Measurements from ENCODE around the gene LRPAP1.
"Not testable (repeated sequence)": the region's sequence is repeated elsewhere in the genome, so short reads cannot be mapped to it uniquely, and the experiment has no call there.

Gene LRPAP1

DNA sequence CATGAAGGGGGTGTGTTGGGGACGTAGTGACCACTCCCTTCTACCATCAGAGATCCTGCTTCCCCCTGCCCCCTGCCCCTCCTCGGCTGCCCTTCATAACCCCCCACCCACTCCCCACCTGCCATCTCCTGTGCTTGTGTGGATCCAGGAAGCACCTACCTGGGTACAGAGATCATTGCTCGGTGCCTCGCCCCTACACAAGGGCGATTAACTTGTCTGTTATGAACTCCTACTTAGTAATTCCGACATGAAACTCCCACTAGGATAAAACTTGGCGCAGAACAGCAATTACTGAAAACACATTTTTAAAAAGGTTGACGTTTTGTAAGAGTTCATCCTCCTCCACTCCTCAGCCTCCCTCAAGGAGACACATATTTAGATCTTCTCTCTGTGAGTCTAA is 11.2 kb upstream of the LRPAP1 start:
- not testable (repeated sequence) for H3K9ac ChIP-seq, H3K36me3 ChIP-seq, H3K4me1 ChIP-seq, H3K27ac ChIP-seq, H3K4me2 ChIP-seq, H3K4me3 ChIP-seq, H3K27me3 ChIP-seq, H4K20me1 ChIP-seq
- peaks cover 4 to 10% (median 7%) of the 10 kb centered on the region in 11 experiments; a peak in 15 of 22 replicates for H3K9me3 ChIP-seq (replicated peaks in 1 of 11)

DNA sequence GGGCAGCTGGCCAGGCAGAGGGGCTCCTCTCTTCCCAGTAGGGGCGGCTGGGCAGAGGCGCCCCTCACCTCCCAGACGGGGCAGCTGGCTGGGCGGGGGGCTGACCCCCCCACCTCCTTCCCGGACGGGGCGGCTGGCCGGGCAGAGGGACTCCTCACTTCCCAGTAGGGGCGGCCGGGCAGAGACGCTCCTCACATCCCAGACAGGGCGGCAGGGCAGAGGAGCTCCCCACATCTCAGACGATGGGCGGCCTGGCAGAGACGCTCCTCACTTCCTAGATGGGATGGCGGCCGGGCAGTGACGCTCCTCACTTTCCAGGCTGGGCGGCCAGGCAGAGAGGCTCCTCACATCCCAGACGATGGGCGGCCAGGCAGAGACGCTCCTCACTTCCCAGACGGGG is 6.7 kb upstream of the LRPAP1 start:
- not testable (repeated sequence) for H3K36me3 ChIP-seq, H3K4me1 ChIP-seq, H3K4me3 ChIP-seq, H3K27ac ChIP-seq, H3K27me3 ChIP-seq, H4K20me1 ChIP-seq, H3K9ac ChIP-seq, H3K4me2 ChIP-seq
- peaks cover 7 to 18% (median 14%) of the 10 kb centered on the region in 11 experiments; a peak in 16 of 22 replicates for H3K9me3 ChIP-seq (replicated peaks in 1 of 11)

DNA sequence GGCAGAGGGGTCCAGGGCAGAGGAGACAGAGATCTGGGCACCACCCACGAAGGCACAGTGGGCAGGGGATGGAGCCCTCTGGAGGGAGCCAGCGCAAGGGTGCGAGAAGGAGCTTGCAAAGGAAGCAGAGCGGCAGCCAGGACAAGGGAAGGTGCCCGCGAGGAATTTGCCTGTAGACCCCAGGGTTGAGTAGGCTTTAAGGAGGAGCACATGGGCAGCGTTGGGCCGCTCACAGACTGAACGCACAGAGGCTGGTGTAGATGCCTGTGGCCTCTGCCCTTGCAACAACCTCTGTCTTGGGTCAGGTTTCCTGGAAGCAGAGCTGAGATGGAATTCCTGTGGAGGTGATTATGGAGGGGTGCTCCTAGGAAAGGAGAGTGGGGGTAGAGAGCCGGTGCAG is 3.6 kb upstream of the LRPAP1 start:
- H3K36me3 ChIP-seq, H3K9ac ChIP-seq, H3K27me3 ChIP-seq, H3K27ac ChIP-seq, H3K4me3 ChIP-seq, H3K4me2 ChIP-seq: not testable (repeated sequence)
- H4K20me1 ChIP-seq: peaks cover 7 to 14% (median 11%) of the 10 kb centered on the region in 11 experiments; a peak in 20 of 22 replicates
- H3K9me3 ChIP-seq (replicated peaks in 1 of 11): peaks cover 7 to 18% (median 14%) of the 10 kb centered on the region in 11 experiments; a peak in 16 of 22 replicates
- peaks cover 12 to 16% (median 15%) of the 10 kb centered on the region in 10 experiments for H3K4me1 ChIP-seq

DNA sequence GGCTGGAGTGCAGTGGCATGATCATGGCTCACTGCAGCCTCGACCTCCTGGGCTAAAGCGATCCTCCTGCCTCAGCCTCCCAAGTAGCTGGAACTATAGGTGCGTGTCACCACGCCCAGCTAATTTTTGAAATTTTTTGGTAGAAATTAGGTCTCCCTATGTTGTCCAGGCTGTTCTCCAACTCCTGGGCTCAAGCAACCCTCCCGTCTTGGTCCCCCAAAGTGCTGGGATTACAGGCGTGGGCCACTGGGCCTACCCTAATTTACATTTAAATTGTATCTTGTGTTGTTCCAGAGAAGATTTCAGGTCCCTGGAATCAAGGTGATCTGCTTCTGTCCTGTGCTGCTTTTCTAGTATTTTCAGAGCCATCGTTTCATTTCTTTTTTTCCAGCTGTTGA is 1.2 kb upstream of the LRPAP1 start:
- H3K4me1 ChIP-seq: peaks cover 36 to 40% (median 39%) of the 10 kb centered on the region in 10 experiments
- H3K27me3 ChIP-seq: peaks cover 0 to 8% (median 0%) of the 10 kb centered on the region in 11 experiments; a peak in 6 of 22 replicates
- no peak overlapping the region for H3K4me2 ChIP-seq
- no peak overlapping the region for H3K27ac ChIP-seq
- H3K4me3 ChIP-seq: no peak overlapping the region
- H3K9ac ChIP-seq: no peak overlapping the region
- no peak for TF ChIP-seq Cebpa-rat (IDR thresholded peaks at IDR 0.05)
- H4K20me1 ChIP-seq: peaks cover 23 to 38% (median 34%) of the 10 kb centered on the region in 11 experiments
- peaks cover 2 to 9% (median 5%) of the 10 kb centered on the region in 11 experiments; a peak in 15 of 22 replicates for H3K9me3 ChIP-seq (replicated peaks in 1 of 11)
- H3K36me3 ChIP-seq: peaks cover 4 to 16% (median 6%) of the 10 kb centered on the region in 11 experiments; a peak in 19 of 22 replicates

- H3K9ac ChIP-seq: peak overlapping the region in 10 of 11 experiments; percentile 31 to 91 (median 88); a peak in 17 of 22 replicates
Measured at GRCh38 chr4:3532751-3533422, 665 bp upstream of the LRPAP1 start.

GRCh38 chr4:3531318-3531878 is 824 bp downstream of the LRPAP1 start:
- Histone ChIP-seq H3K36me3 (peaks cover 7 to 36% (median 17%) of the 10 kb centered on the region in 11 experiments; a peak in 19 of 22 replicates), H3K4me2 (peak overlapping the region; percentile 91 to 100 (median 99)), H4K20me1 (peaks cover 43 to 58% (median 55%) of the 10 kb centered on the region in 11 experiments), H3K4me1 (peaks cover 57 to 61% (median 59%) of the 10 kb centered on the region in 10 experiments), H3K27ac (peak overlapping the region; percentile 63 to 91 (median 81); a peak in 21 of 22 replicates), H3K27me3 (peaks cover 0 to 8% (median 0%) of the 10 kb centered on the region in 11 experiments; a peak in 6 of 22 replicates), H3K9ac (peak overlapping the region; percentile 81 to 92 (median 90)), H3K9me3 (replicated peaks in 1 of 11) (no peaks in the 10 kb centered on the region), H3K4me3 (peak overlapping the region; percentile 74 to 96 (median 84))
- TF ChIP-seq Cebpa-rat (IDR thresholded peaks at IDR 0.05): no peak

More at GRCh38 chr4:3532751-3533422, 665 bp upstream of the LRPAP1 start:
- H3K36me3 ChIP-seq: peaks cover 7 to 21% (median 10%) of the 10 kb centered on the region in 11 experiments; a peak in 19 of 22 replicates
- peaks cover 42 to 46% (median 44%) of the 10 kb centered on the region in 10 experiments for H3K4me1 ChIP-seq
- peak overlapping the region in 1 of 11 experiments; percentile 12; a peak in 1 of 22 replicates for H3K27ac ChIP-seq
- H3K4me2 ChIP-seq: peak overlapping the region; percentile 75 to 100 (median 97)
- peaks cover 0 to 8% (median 0%) of the 10 kb centered on the region in 11 experiments; a peak in 6 of 22 replicates for H3K27me3 ChIP-seq
- no peak for TF ChIP-seq Cebpa-rat (IDR thresholded peaks at IDR 0.05)
- peaks cover 0 to 4% (median 0%) of the 10 kb centered on the region in 11 experiments; a peak in 3 of 22 replicates for H3K9me3 ChIP-seq (replicated peaks in 1 of 11)
- peaks cover 28 to 43% (median 40%) of the 10 kb centered on the region in 11 experiments for H4K20me1 ChIP-seq
- H3K4me3 ChIP-seq: peak overlapping the region; percentile 74 to 96 (median 84)

DNA sequence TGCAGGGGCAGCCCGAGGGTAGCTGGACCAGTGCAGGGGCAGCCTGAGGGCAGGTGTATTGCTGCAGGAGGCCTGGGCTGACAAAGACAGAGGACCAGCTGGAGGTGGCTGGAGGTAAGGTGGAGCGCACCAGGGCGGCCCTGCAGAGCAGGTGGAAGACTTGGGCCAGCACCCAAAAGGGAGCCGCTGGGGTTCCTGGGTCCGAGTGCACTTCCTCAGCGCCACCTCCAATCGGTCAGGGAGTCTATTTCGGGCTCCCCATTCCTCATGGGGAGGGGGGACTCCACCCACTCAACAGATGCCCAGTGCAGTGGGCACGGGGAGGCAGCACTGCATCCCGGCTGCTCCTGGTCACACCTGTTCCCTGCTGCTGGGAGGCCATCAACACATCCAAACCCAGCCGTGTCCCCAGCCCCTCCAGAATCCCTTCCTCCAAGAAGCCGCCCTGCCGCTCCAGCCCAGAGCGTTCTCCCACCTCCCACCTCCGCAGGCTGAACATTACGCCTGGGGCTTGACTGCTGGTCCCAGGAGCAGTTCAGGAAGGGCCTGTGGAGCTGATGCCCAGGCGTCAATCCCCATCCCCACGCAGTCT is 1.5 kb downstream of the LRPAP1 start:
- H3K9ac ChIP-seq: peak overlapping the region; percentile 81 to 92 (median 90); a peak in 21 of 22 replicates
- H4K20me1 ChIP-seq: peaks cover 49 to 64% (median 61%) of the 10 kb centered on the region in 11 experiments
- H3K4me3 ChIP-seq: peak overlapping the region; percentile 74 to 96 (median 84)
- H3K4me2 ChIP-seq: peak overlapping the region; percentile 91 to 100 (median 99)
- peaks cover 7 to 43% (median 22%) of the 10 kb centered on the region in 11 experiments; a peak in 19 of 22 replicates for H3K36me3 ChIP-seq
- H3K9me3 ChIP-seq (replicated peaks in 1 of 11): no peaks in the 10 kb centered on the region
- TF ChIP-seq Cebpa-rat (IDR thresholded peaks at IDR 0.05): no peak
- peaks cover 57 to 67% (median 65%) of the 10 kb centered on the region in 10 experiments for H3K4me1 ChIP-seq
- H3K27me3 ChIP-seq: peaks cover 0 to 8% (median 0%) of the 10 kb centered on the region in 11 experiments; a peak in 6 of 22 replicates
- H3K27ac ChIP-seq: peak overlapping the region in 9 of 11 experiments; percentile 44 to 91 (median 82); a peak in 18 of 22 replicates

- peak overlapping the region in 9 of 11 experiments; percentile 44 to 91 (median 82); a peak in 18 of 22 replicates for H3K27ac ChIP-seq
Measured at GRCh38 chr4:3530051-3530450, 2.2 kb downstream of the LRPAP1 start.

More at GRCh38 chr4:3530051-3530450, 2.2 kb downstream of the LRPAP1 start:
- Histone ChIP-seq H3K4me2 (peak overlapping the region; percentile 91 to 100 (median 99)), H3K9ac (peak overlapping the region in 10 of 11 experiments; percentile 81 to 91 (median 90); a peak in 18 of 22 replicates), H4K20me1 (peaks cover 56 to 71% (median 68%) of the 10 kb centered on the region in 11 experiments), H3K4me3 (peak overlapping the region; percentile 24 to 96 (median 84); a peak in 18 of 20 replicates), H3K4me1 (peaks cover 57 to 74% (median 73%) of the 10 kb centered on the region in 10 experiments), H3K27me3 (peaks cover 0 to 8% (median 0%) of the 10 kb centered on the region in 11 experiments; a peak in 6 of 22 replicates), H3K36me3 (peaks cover 8 to 50% (median 29%) of the 10 kb centered on the region in 11 experiments; a peak in 21 of 22 replicates), H3K9me3 (replicated peaks in 1 of 11) (no peaks in the 10 kb centered on the region)
- TF ChIP-seq Cebpa-rat (IDR thresholded peaks at IDR 0.05): no peak
